Thyroid gland (tissue), 4 donors: ENCODE data around the gene RGS9.

Source experiments
- CTCF ChIP-seq, 6 experiments: fragments of 200-600 bp in 3 of 6; fragments of 450-650 bp in 3 of 6; sonication (generic) in 3 of 6; IDR thresholded peaks; one replicate each; pipeline ENCODE4 v1.5.1; 2016 to 2019; ENCODE audit warnings: antibody characterized with exemption in 6 of 6, mild to moderate bottlenecking in 2 of 6, inconsistent platforms in 1 of 6, moderate library complexity in 1 of 6
- POLR2A ChIP-seq, 2 donors: fragments of 450-650 bp; IDR thresholded peaks; one replicate each; pipeline ENCODE4 v1.6.1; 2017; ENCODE audit warnings: antibody characterized with exemption in 2 of 2, mild to moderate bottlenecking in 2 of 2, moderate library complexity in 1 of 2

GRCh38 chr17:65259281-65259680 lies 122.1 kb downstream of the RGS9 start:
- TF ChIP-seq POLR2A (IDR thresholded peaks at IDR 0.05) (no peak), CTCF (IDR thresholded peaks at IDR 0.05) (no peak)
